Activated T-cell treated with anti-CD3 and anti-CD28 coated beads, Interleukin-2, amount 50 U/mL, for 48 hours (primary cell): Measurements from ENCODE around the gene CLEC2D.
A peak's percentile ranks its signal among the peaks of the same experiment; 100 is the strongest.
"Not testable (repeated sequence)": the region's sequence is repeated elsewhere in the genome, so short reads cannot be mapped to it uniquely, and the experiment has no call there.

ENCODE experiments used
- DNase-seq, 2 experiments: peaks; one replicate each; pipeline ENCODE4 v3.0.0-alpha.2; 2020

CLEC2D gene

DNA sequence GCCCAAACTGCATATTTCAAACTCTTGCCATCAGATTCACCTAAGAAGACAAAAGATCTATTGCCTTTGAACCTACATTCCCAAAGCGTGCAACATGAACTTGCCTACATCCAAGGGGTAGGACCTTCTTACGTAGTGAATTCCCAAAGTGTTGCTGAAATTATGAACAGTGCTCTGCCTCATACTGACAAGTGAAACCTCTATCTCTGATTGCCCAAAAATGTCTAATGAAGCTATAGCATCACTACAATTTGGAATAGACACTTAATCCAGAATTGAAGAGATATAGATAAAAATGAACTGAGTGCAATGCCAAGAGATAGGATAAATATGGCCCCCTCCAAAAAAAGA is 31.1 kb downstream of the CLEC2D start:
- no peak for DNase-seq

DNA sequence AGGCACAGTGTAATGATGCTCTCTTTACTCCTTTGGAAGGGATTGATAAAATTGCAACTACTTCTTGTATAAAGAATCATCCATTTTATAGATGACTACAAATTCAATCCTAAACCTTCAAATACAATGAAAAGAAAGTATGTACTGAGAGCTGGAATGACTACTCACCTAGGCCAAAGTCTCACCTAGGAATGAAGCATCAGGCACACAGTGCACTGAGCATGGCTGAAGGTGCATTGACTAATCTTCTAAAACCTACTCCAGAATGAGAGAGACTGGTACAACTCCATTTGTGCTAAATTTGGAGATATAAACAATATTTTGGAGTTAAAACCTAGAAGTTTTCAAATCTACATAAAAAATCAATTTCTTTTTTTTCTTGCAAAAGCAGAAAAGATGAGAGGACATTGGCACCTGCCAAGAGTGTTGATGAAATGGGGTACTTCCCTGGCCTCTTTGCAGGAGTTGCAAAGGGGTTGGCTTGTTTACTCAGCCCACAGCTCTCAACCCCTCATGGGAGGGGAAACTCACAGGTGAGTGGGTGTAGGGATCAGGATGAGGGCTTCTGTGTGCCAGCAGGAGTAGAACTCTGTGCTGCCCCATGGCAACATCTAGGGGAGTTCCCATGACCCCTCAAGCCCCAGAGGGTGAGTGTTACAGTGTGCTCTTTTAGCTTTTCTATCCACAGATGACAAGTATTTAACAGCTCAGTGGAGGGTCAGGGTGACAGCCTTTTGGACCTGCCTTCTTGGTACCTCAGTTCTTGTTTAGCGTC is 32.1 kb downstream of the CLEC2D start:
- peak in 1 of 2 experiments; percentile 49 for DNase-seq

GRCh38 chr12:9702255-9702654 is 32.7 kb downstream of the CLEC2D start:
- peak; percentile 57 to 60 for DNase-seq

GRCh38 chr12:9704561-9704960 is 35.0 kb downstream of the CLEC2D start:
- DNase-seq = not testable (repeated sequence)

DNA sequence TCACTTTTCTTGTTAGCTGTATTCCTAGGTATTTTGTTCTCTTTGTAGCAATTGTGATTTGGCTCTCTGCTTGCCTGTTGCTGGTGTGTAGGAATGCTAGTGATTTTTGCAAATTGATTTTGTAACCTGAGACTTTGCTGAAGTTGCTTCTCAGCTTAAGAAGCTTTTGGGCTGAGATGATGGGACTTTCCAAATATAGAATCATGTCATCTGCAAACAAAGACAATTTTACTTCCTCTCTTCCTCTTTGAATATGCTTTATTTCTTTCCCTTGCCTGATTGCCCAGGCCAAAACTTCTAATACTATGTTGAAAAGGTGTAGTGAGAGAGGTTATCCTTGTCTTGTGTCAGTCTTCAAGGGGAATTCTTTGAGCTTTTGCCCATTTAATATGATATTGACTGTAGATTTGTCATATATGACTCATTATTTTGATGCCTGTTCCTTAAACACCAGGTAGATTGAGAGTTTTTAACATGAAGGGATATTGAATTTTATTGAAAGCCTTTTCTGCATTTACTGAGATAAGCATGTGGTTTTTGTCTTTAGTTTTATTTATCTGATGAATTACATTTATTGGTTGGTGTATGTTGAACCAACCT is 36.7 kb downstream of the CLEC2D start:
- no peak for DNase-seq

GRCh38 chr12:9707356-9707755 is 37.8 kb downstream of the CLEC2D start:
- peak in 1 of 2 experiments; percentile 31 for DNase-seq

GRCh38 chr12:9707864-9708808 is 38.6 kb downstream of the CLEC2D start:
- peak; percentile 76 to 78 for DNase-seq

GRCh38 chr12:9708853-9709252 is 39.3 kb downstream of the CLEC2D start:
- DNase-seq = no peak

DNA sequence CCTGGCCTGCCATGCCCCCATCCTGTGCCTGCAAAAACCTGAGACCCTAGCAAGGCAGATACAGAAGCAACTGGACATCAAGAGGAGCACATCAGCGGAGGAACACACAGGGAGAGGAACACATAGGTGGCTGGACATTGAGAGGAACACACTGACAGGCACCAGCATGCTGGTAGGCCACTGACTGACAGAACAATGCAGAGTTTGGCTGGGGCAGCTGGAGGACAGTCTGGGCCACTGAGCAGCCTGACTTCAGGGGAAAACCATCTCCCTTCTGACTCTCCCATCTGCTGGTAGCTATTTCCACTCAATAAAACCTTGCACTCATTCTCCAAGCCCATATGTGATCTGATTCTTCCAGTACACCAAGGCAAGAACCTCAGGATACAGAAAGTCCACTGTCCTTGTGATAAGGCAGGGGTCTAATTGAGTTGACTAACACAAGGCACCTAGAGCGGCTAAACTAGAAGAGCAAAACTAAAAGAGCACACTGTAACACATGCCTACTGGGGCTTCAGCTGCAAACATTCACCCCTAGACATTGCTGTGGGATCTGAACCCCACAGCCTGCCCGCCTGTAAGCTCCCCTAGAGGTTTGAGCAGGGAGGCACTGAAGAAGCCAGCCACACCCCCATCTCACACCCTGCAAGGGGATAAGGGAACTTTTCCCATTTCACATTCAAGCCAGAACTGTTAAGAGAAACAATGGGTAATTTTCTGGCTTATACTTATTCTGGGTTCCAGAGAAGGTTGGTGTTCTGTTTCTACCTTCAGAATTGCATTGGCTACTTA is 41.3 kb downstream of the CLEC2D start:
- DNase-seq = no peak

DNA sequence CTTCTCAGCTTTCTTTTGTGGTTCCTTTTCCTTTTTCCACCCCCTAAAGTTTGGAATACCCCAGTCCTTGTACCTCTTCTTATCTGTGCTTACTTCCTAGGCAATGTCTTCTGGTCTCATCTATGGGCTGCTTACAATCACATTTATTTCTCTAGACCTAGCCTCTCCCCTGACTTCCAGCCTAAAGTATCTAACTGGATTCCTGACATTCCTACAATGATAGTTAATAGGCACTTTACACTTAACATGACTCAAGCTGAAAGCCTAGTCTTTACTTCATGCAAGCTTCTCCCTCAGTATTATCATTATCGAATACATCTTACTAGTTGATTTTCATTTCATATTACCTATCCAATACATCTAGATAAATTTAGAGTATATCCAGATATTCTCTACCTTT is 42.2 kb downstream of the CLEC2D start:
- DNase-seq = no peak

DNA sequence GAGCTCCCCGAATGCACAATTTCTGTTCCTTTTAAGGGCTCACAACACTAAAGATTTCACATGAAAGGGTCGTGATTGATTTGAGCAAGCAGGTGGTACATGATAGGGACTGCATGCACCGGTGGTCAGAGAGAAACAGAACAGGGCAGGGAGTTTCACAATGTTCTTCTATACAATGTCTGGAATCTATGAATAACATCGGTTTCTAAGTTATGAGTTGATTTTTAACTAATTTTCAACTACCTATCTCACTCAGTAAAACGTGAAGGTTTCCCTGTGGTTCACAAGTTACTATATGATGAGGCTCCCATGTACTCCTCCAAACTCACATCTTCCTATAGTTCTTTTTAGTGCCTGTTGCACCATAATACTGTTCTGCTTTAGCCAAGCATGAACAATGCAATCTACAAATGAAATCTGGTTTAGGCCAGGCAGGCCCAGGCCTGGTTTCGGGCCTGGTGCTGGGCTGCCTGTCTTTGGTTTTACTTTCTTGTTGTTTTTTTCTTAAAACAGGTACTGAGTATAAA is 43.6 kb downstream of the CLEC2D start:
- DNase-seq = not testable (repeated sequence)

- DNase-seq = no peak
Observed at GRCh38 chr12:9717070-9717925, 47.8 kb downstream of the CLEC2D start.

GRCh38 chr12:9718968-9719367 is 49.5 kb downstream of the CLEC2D start:
- no peak for DNase-seq

DNA sequence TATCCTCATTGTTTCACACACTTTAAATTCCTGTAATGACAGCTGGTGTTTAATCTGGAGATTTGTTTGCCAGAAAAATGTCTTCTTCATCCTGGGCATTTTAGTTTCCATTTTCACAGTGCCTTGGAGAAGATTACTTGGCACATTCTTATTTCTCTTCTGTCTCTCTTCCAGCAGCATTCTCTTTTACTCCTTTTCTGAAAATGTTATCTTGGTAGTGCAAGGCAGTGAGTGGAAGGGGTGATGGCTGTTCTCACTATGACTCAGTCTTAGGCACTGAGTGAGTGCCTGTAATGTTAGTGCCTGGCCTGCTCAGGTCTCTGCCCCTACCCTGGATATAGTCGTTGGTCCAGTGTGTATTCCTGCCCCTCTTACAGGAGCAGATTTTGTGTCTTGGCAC is 50.3 kb downstream of the CLEC2D start:
- DNase-seq = no peak

DNA sequence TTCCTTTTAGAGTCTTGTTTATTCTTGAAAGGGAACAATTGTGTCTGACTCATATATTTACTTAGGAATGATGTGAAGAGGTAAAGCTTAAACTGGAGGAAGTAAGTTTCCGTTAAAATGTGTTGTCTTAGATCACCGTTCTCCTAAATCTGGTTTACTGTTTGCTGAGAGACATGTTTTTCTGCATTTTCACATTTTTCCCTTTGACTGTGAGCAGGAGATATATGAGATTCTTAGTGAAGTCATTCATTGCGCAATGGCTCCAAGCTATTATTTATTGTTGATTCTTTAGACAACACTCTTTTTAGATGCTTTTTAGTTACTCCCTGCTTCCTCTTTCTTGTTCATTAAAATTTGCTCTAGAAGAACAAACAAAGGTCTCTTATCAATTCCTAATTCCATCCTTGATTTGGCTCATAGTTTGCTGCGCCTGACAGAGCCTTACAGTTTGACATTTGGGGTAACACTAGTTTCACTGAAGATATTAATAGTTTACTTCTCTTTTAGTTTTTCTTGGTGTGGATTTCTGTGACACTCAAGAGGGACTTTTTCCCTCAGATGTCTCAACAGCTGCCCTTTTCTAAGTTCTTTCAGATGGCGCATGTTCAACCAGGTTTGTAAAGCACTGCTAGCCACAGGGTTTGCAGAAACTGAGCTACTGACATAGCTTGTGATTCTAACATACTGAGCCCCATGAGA is 52.0 kb downstream of the CLEC2D start:
- DNase-seq = no peak

DNA sequence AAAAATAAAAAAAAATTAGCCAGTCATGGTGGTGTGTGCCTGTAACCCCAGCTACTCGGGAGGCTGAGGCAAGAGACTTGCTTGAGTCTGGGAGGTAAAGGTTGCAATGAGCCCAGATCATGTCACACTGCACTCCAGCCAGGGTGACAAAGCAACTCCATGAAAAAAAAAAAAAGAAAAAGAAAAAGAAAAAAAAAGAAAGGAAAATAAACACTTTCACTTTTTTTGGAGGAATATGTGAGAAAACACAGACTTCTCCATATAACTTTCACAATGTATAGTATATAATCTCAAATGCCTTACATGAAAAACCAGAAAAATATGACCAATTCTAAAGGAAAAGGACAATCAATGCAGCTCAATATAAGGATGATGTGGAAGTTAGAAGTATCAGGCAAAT is 54.5 kb downstream of the CLEC2D start:
- DNase-seq = no peak

DNA sequence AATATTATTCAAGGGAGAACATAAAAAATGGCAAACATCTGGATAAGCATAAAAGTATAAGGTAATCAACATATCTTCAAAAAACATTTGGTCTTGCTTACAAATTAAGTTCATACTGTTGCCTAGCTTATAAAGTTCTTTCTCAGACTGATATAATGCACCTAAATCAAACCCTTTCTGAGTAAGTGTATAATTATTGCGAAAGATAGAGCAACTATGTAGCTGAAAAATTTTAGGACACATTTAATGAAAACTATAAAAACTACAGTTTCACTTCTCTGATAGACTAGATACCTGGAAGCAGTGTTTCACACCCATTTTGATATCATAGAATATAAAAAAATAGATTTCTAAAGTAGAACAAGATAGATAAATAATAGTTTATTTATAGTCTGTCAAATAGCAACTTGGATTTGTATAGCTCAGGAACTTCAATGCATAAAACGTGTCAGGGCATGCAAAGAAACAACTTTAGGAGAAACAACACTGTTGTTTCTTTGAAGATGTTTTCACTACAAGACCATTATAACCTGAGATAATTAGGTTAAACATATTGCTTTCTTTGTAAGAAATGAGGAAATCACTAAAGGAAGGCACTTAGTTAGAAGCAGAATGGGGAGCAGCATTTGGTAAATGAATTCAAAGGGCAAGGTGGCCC is 55.8 kb downstream of the CLEC2D start:
- no peak for DNase-seq

- DNase-seq = no peak
Observed at GRCh38 chr12:9727813-9728212, 58.3 kb downstream of the CLEC2D start.

- no peak for DNase-seq
Observed at GRCh38 chr12:9729082-9729481, 59.6 kb downstream of the CLEC2D start.

DNA sequence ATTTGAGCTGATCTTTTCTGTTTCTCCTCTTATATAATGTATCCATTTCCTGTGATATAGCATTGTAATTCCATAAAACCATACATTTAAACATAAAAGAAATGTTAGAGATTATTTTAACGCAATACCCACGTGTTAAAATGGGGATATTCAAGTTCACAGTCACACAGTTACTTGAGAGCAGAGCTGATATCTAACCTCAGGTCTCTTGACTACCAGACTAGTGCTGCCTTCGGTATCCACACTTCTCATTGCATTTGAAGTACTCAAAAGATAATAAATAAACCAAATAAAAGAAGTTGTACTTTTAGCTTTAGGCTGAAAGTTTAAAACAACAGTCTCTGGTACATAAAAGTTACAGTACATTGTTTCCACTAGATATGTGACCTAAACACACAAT is 60.5 kb downstream of the CLEC2D start:
- DNase-seq = no peak
